Endothelial cell of umbilical vein (primary cell): ENCODE measurements around the gene PARK7. TPM values are rescaled to one million over a fixed set of nuclear protein-coding genes. Genes with fewer than 3 reads are reported as not detected.

Experiments used
- BruUV-seq: library from RNA; stranded (reverse); fragments of 400-500 nt; replicated peaks from 2 replicates; lab custom pipeline; 2021; lab: Mats Ljungman, UMichigan
- CTCF ChIA-PET: fragments of 300-600, 350-600 bp; sonication (Branson Sonifier 250); formaldehyde crosslinking; loops from one replicate; lab custom pipeline; 2021; ENCODE audit warnings: antibody characterized with exemption, inconsistent platforms; lab: Charles Lee
- POLR2A ChIA-PET: fragments of 300-600, 350-600 bp; sonication (Branson Sonifier 250); formaldehyde crosslinking; loops from one replicate; lab custom pipeline; 2021; ENCODE audit warnings: antibody characterized with exemption, inconsistent platforms; lab: Charles Lee
- DNase-seq: peaks from one replicate; pipeline ENCODE4 v3.0.0-alpha.2; 2011; ENCODE audit warnings: low read depth, low spot score
- FAIRE-seq: peaks from 2 replicates; lab custom pipeline; 2011; peaks lifted over from hg19 to GRCh38; lab: Jason Lieb, UNC
- H2AFZ ChIP-seq: 2 replicates; pipeline ENCODE4 v1.6.0; 2012; ENCODE audit warnings: low read depth, low read length, control low read depth, inconsistent platforms
- H3K27ac ChIP-seq: 2 replicates; pipeline ENCODE4 v1.5.1; 2011; ENCODE audit warnings: low read depth, mild to moderate bottlenecking, control low read depth, low read length, moderate library complexity; ENCODE audit not compliant: insufficient read depth
- H3K27me3 ChIP-seq, 2 experiments: 2 replicates each; pipeline versions ENCODE4 v1.6.0 to v1.6.1; 2011; ENCODE audit warnings: low read length in 2 of 2, mixed read lengths in 1 of 2; ENCODE audit not compliant: control insufficient read depth in 2 of 2, insufficient read depth in 2 of 2
- H3K36me3 ChIP-seq, 2 experiments: 2 replicates in 1 of 2; 3 replicates in 1 of 2; pipeline ENCODE4 v1.5.1; 2011; ENCODE audit warnings: low read length in 2 of 2, mild to moderate bottlenecking in 1 of 2, moderate library complexity in 1 of 2; ENCODE audit not compliant: control insufficient read depth in 2 of 2, insufficient read depth in 2 of 2; ENCODE audit errors: extremely low read depth in 1 of 2
- H3K4me1 ChIP-seq: 3 replicates; pipeline ENCODE4 v1.5.1; 2011; ENCODE audit warnings: mild to moderate bottlenecking, low read length; ENCODE audit not compliant: control insufficient read depth, insufficient read depth; ENCODE audit errors: extremely low read depth
- H3K4me2 ChIP-seq: 2 replicates; pipeline ENCODE4 v1.6.1; 2011; ENCODE audit warnings: low read length, control low read depth, mixed read lengths; ENCODE audit not compliant: insufficient read depth
- H3K4me3 ChIP-seq, 3 experiments: fragments of 200-600 bp in 1 of 3; sonication (generic), shearing (Covaris generic) in 1 of 3; replicated peaks in 1 of 3; 2 replicates each; pipeline ENCODE4 v1.5.1; 2011 to 2016; ENCODE audit warnings: control low read depth in 3 of 3, low read length in 3 of 3, mild to moderate bottlenecking in 2 of 3, inconsistent platforms in 1 of 3, low read depth in 1 of 3, moderate library complexity in 1 of 3; ENCODE audit not compliant: insufficient read depth in 1 of 3
- H3K79me2 ChIP-seq: 2 replicates; pipeline ENCODE4 v1.6.0; 2012; ENCODE audit warnings: low read length, inconsistent platforms; ENCODE audit not compliant: control insufficient read depth, insufficient read depth
- H3K9ac ChIP-seq: replicated peaks from 2 replicates; pipeline ENCODE3; 2011; ENCODE audit warnings: low read length, control low read depth; ENCODE audit not compliant: insufficient read depth; ENCODE audit errors: extremely low read depth
- H3K9me1 ChIP-seq: replicated peaks from 3 replicates; pipeline ENCODE4 v1.6.0; 2011; ENCODE audit warnings: mild to moderate bottlenecking, low read length; ENCODE audit not compliant: control insufficient read depth, insufficient read depth; ENCODE audit errors: extremely low read depth
- H3K9me3 ChIP-seq: replicated peaks from 2 replicates; pipeline ENCODE4 v1.5.1; 2012; ENCODE audit warnings: low read length, inconsistent platforms; ENCODE audit not compliant: control insufficient read depth, insufficient read depth
- H4K20me1 ChIP-seq: replicated peaks from 2 replicates; pipeline ENCODE3; 2011; ENCODE audit warnings: mild to moderate bottlenecking, low read length; ENCODE audit not compliant: control insufficient read depth, insufficient read depth; ENCODE audit errors: extremely low read depth
- CTCF ChIP-seq, 2 donors: IDR thresholded peaks; 1 replicate in 1 of 2; 2 replicates in 1 of 2; pipeline ENCODE4 v1.5.1; 2011; ENCODE audit warnings: low read length in 2 of 2, mild to moderate bottlenecking in 2 of 2, moderate library complexity in 2 of 2, control low read depth in 1 of 2, inconsistent platforms in 1 of 2, low read depth in 1 of 2; ENCODE audit not compliant: insufficient read depth in 1 of 2; ENCODE audit errors: extremely low read depth in 1 of 2
- EZH2 ChIP-seq: IDR thresholded peaks from 2 replicates; pipeline ENCODE4 v1.6.1; 2012; ENCODE audit warnings: borderline replicate concordance, low read depth, mild to moderate bottlenecking, moderate library complexity, low read length, inconsistent platforms; ENCODE audit not compliant: severe bottlenecking
- FOS ChIP-seq: IDR thresholded peaks from 2 replicates; pipeline ENCODE4 v1.6.1; 2011; ENCODE audit warnings: mild to moderate bottlenecking, low read length, moderate library complexity, borderline replicate concordance; ENCODE audit not compliant: insufficient read depth
- GATA2 ChIP-seq: IDR thresholded peaks from 2 replicates; pipeline ENCODE4 v1.7.0; 2011; ENCODE audit warnings: low read depth, mild to moderate bottlenecking, moderate library complexity, mixed read lengths, low read length; ENCODE audit not compliant: insufficient read length, insufficient read depth
- JUN ChIP-seq: IDR thresholded peaks from 2 replicates; pipeline ENCODE4 v1.6.1; 2011; ENCODE audit warnings: borderline replicate concordance, low read depth; ENCODE audit not compliant: insufficient read length, insufficient read depth
- MAX ChIP-seq: IDR thresholded peaks from 2 replicates; pipeline ENCODE4 v1.6.1; 2011; ENCODE audit not compliant: insufficient read depth, insufficient read length
- MYC ChIP-seq: IDR thresholded peaks from one replicate; pipeline ENCODE4 v1.6.1; 2011; ENCODE audit warnings: mild to moderate bottlenecking, low read depth, low read length
- POLR2A ChIP-seq: IDR thresholded peaks from 2 replicates; pipeline ENCODE4 v1.6.1; 2012; ENCODE audit warnings: low read depth, mild to moderate bottlenecking, control low read depth, low read length
- POLR2AphosphoS5 ChIP-seq: IDR thresholded peaks from 2 replicates; pipeline ENCODE4 v1.6.1; 2012; ENCODE audit warnings: low read depth, mild to moderate bottlenecking, control low read depth, low read length, moderate library complexity; ENCODE audit not compliant: insufficient read depth
- dilution Hi-C: fragments of 300-500 bp; cut with MboI; formaldehyde crosslinking; loops from one replicate; pipeline ENCODE4 v1.15.0; 2019; ENCODE audit warnings: low sequenced_read_pairs; ENCODE audit not compliant: extremely low pct_ligation_motif_present
- intact Hi-C: fragments of 100-400 bp; cut with micrococcal nuclease; formaldehyde crosslinking; loops from one replicate; pipeline ENCODE4 v1.10.0; 2022
- polyA plus RNA-seq, 4 experiments: library from polyadenylated mRNA; depleted of rRNA in 3 of 4; stranded (reverse) in 3 of 4; unstranded in 1 of 4; fragments of >200 nt; gene quantifications; 2 replicates each; pipeline versions ENCODE4 v1.2.1 to v1.2.3, GENCODE V29; 2011 to 2012; ENCODE audit warnings: missing spikeins in 1 of 4
- total RNA-seq: library from RNA; stranded (reverse); gene quantifications from 2 replicates; pipeline ENCODE4 v1.2.3, GENCODE V29; 2021

The PARK7 gene
- total and polyA plus RNA-seq, 2 donors (not counting 3 experiments of a cell fraction or from before 2014, with no cell fraction given): 203 to 294 TPM

- peak overlapping the region; percentile 78 for H3K4me2 ChIP-seq
- H3K4me1 ChIP-seq: peaks cover 91% of the 10 kb centered on the region
These were observed 58.5 kb downstream of the PARK7 start for GRCh38 chr1:8020032-8020431.

More at GRCh38 chr1:8020032-8020431, 58.5 kb downstream of the PARK7 start:
- Histone ChIP-seq H3K9ac (peak overlapping the region; percentile 10), H3K4me3 (no peak overlapping the region), H3K27ac (peak overlapping the region; percentile 40), H3K9me1 (no peaks in the 10 kb centered on the region), H3K36me3 (no peaks in the 10 kb centered on the region), H3K79me2 (peaks cover 97% of the 10 kb centered on the region), H3K9me3 (no peaks in the 10 kb centered on the region), H4K20me1 (peaks cover 2% of the 10 kb centered on the region), H3K27me3 (no peaks in the 10 kb centered on the region), H2AFZ (no peak overlapping the region)
- BruUV-seq: no TSS peak
- ChIA-PET POLR2A (interaction anchor here (0.6 to 1.6 kb wide), 2 partner anchors 8 to 274 kb away, joined by 3 read pairs; no protein-coding TSS in a partner anchor), CTCF (interaction anchor here (0.7 to 10.4 kb wide), 5 partner anchors 11 to 295 kb away, joined by 3 to 396 read pairs (median 3); no protein-coding TSS in a partner anchor)
- TF ChIP-seq EZH2 (no peak), MYC (no peak), MAX (no peak), FOS (peak; percentile 62), POLR2AphosphoS5 (peak; percentile 57), CTCF (IDR thresholded peaks at IDR 0.05; ENCODE audit: extremely low read depth in 1 of 2, insufficient read depth in 1 of 2, low read depth in 1 of 2, low read length in 2 of 2) (no peak), GATA2 (peak; percentile 74), JUN (peak; percentile 67), POLR2A (no peak)
- intact Hi-C loops: no loop called here
- dilution Hi-C loops: no loop called here
- FAIRE-seq (no peak), DNase-seq (peak; percentile 77)
